Prostate gland (tissue), 2 donors: ENCODE data around the gene SLC2A4. TPM values are rescaled to one million over a fixed set of nuclear protein-coding genes. Genes with fewer than 3 reads are reported as not detected.

Experiments used
- DNase-seq: peaks from one replicate; pipeline ENCODE4 v3.0.0-alpha.2; 2019; ENCODE audit warnings: low spot score
- H3K27ac ChIP-seq, 2 donors: fragments of 200-600 bp; sonication (generic); 2 replicates each; pipeline ENCODE4 v1.5.1; 2017 to 2019
- H3K27me3 ChIP-seq: fragments of 200-600 bp; sonication (generic); replicated peaks from 2 replicates; pipeline ENCODE4 v1.5.1; 2019; ENCODE audit not compliant: insufficient read depth
- H3K36me3 ChIP-seq, 2 donors: fragments of 200-600 bp; sonication (generic); 1 replicate in 1 of 2; 2 replicates in 1 of 2; pipeline versions ENCODE4 v1.5.1 to v1.8.1; 2017 to 2019
- H3K4me1 ChIP-seq: fragments of 200-600 bp; sonication (generic); replicated peaks from 2 replicates; pipeline ENCODE4 v1.5.1; 2019
- H3K4me3 ChIP-seq, 2 donors: fragments of 200-600 bp; sonication (generic); 2 replicates each; pipeline ENCODE4 v1.5.1; 2017 to 2019
- H3K9me3 ChIP-seq: fragments of 200-600 bp; sonication (generic); 2 replicates; pipeline ENCODE4 v1.5.1; 2017
- POLR2A ChIP-seq: fragments of 450-650 bp; IDR thresholded peaks from one replicate; pipeline ENCODE4 v1.6.1; 2016; ENCODE audit warnings: antibody characterized with exemption, mild to moderate bottlenecking
- POLR2AphosphoS5 ChIP-seq: sonication (generic); formaldehyde crosslinking; IDR thresholded peaks from one replicate; pipeline ENCODE4 v1.6.1; 2017; ENCODE audit warnings: antibody characterized with exemption
- WGBS: methylation state at CpG from one replicate; pipeline ENCODE4 v1.1.5; 2018; 5-methylcytosine and 5-hydroxymethylcytosine counted together
- intact Hi-C: fragments of 100-400 bp; cut with DNase I; formaldehyde crosslinking; loops from one replicate; pipeline ENCODE4 v1.14.2; 2022
- total RNA-seq, 2 donors: library from RNA; depleted of rRNA; stranded (reverse); fragments of >200 nt; gene quantifications; one replicate each; pipeline ENCODE4 v1.1.0, GENCODE V29; 2016
- TF ChIP-seq, protein P1 (sequence below), 4 experiments: fragments of 200-600 bp in 2 of 4; fragments of 450-650 bp in 2 of 4; sonication (generic) in 2 of 4; IDR thresholded peaks; 1 replicate in 3 of 4; 2 replicates in 1 of 4; pipeline ENCODE4 v1.5.1; 2016 to 2019; ENCODE audit warnings: antibody characterized with exemption in 4 of 4, mild to moderate bottlenecking in 2 of 4, moderate library complexity in 2 of 4

The SLC2A4 gene
- total RNA-seq, 2 donors from 2014 or later: 13.8 to 27.4 TPM

- intact Hi-C loops: no loop called here
- TF ChIP-seq, protein P1, sequence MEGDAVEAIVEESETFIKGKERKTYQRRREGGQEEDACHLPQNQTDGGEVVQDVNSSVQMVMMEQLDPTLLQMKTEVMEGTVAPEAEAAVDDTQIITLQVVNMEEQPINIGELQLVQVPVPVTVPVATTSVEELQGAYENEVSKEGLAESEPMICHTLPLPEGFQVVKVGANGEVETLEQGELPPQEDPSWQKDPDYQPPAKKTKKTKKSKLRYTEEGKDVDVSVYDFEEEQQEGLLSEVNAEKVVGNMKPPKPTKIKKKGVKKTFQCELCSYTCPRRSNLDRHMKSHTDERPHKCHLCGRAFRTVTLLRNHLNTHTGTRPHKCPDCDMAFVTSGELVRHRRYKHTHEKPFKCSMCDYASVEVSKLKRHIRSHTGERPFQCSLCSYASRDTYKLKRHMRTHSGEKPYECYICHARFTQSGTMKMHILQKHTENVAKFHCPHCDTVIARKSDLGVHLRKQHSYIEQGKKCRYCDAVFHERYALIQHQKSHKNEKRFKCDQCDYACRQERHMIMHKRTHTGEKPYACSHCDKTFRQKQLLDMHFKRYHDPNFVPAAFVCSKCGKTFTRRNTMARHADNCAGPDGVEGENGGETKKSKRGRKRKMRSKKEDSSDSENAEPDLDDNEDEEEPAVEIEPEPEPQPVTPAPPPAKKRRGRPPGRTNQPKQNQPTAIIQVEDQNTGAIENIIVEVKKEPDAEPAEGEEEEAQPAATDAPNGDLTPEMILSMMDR (IDR thresholded peaks at IDR 0.05): no peak
- TF ChIP-seq POLR2AphosphoS5 (no peak), POLR2A (no peak)
- Histone ChIP-seq H3K36me3 (peaks cover 8 to 23% of the 10 kb centered on the region in 2 donors), H3K4me3 (peak overlapping the region; percentile 82 to 88), H3K27me3 (no peaks in the 10 kb centered on the region), H3K4me1 (peaks cover 8% of the 10 kb centered on the region), H3K27ac (peak overlapping the region; percentile 91 to 93), H3K9me3 (no peaks in the 10 kb centered on the region)
- 30% methylated on average over 30 of the region's 30 CpGs for WGBS
- DNase-seq: no peak
These were observed 34.2 kb downstream of the SLC2A4 start for GRCh38 chr17:7315570-7316235.

DNA sequence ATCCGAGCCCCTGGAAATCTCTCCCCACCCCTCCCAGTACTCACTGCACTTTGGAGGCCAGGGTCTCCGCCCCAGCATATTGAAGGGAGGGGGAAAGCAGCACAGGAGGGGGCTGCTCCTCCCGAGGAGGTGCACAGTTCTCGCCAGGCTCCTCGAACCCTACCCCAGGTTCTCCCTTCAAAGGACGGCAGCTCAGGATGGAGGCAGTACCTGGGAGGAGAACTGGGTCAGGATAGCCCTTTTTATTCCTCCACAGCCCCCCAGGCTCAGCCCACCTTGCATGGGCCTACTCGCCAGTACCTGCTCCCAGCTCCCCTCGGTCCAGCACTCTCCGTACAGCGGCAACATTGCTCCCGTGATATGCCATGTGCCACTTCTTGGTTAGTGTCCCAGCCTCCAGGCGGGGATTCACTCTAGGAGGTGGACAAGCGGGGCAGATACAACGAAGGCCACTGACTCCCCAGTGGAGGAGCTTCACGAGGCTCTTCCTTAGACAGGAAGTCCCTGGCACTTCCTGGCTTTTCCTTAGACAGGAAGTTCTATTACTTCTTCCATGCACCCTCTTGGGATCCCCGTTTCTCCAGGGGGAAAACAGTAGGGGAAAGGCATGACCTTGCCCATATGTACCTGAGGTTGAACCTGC, 35.8 kb downstream of the SLC2A4 start:
- Histone ChIP-seq H3K4me1 (peaks cover 8% of the 10 kb centered on the region), H3K27me3 (no peaks in the 10 kb centered on the region), H3K9me3 (no peaks in the 10 kb centered on the region), H3K4me3 (no peak overlapping the region), H3K36me3 (peaks cover 14 to 30% of the 10 kb centered on the region in 2 donors), H3K27ac (no peak overlapping the region)
- TF ChIP-seq POLR2AphosphoS5 (no peak), POLR2A (no peak)
- no peak for DNase-seq
- intact Hi-C loops: no loop called here
- 88% methylated on average over 16 of the region's 16 CpGs for WGBS

DNA sequence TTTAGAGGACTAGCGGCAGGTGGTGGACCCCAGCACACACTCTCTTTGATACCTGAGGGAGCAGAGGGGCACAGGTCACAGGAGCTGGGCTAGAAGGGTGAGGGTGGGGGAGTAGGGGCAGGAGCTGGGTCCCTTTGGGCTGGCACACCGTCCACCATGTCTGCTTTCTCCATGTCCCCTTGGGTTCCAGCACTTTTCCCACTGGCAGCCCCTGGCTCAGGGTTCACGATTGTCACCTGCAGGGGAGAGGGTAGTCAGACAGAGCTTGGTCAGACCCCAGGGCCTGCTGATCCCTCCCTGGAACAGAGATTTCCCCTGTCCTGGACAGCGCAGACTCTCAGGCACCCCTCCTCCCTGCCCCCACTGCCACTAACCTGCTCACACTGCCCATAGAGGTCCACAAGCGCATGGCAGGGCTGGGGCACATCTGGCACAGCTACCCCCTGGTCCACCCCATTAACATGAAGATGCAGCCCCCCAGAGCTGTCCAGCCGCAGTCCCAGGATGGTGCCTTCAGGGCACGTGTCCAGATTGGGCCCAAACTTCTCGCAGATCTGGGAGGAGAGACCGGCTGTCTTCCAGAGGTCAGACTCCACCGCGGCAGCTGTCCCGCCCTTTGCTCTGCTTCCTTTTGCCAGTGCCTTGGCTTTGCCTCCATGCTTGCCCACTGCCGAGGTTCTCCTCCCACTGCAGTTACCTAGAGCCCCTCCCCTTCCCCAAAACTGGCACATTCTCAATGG, 36.8 kb downstream of the SLC2A4 start:
- peaks cover 8% of the 10 kb centered on the region for H3K4me1 ChIP-seq
- TF ChIP-seq POLR2A (no peak), POLR2AphosphoS5 (no peak)
- TF ChIP-seq, protein P1 (IDR thresholded peaks at IDR 0.05): no peak
- no peaks in the 10 kb centered on the region for H3K27me3 ChIP-seq
- H3K27ac ChIP-seq: no peak overlapping the region
- peaks cover 11 to 24% of the 10 kb centered on the region in 2 donors for H3K36me3 ChIP-seq
- intact Hi-C loops: no loop called here
- no peak overlapping the region for H3K4me3 ChIP-seq
- DNase-seq: no peak
- no peaks in the 10 kb centered on the region for H3K9me3 ChIP-seq
- WGBS: 92% methylated on average over 13 of the region's 13 CpGs

DNA sequence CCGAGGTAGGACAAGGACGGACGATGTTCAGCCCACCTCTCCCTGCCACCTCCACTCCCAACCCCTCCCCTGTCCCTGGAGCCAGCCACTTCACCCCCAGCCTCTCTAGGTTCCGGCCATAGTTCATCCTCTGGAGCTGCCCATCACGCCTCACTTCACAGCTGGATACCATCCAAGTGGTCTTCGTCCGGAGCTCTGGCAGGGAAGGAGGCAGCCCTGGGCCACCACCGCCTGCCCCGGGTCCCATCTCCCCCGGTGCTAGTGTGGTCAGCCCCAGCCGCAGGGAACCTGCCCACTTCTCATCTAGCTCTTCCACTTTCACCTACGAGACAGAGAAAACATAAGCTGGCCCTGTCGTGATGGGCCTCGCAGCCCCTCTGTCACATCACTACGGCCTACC, 39.9 kb downstream of the SLC2A4 start:
- Histone ChIP-seq H3K4me3 (no peak overlapping the region), H3K27ac (no peak overlapping the region), H3K4me1 (no peaks in the 10 kb centered on the region), H3K27me3 (no peaks in the 10 kb centered on the region), H3K36me3 (peaks cover 11 to 24% of the 10 kb centered on the region in 2 donors), H3K9me3 (no peaks in the 10 kb centered on the region)
- intact Hi-C loops: no loop called here
- 91% methylated on average over 15 of the region's 15 CpGs for WGBS
- TF ChIP-seq POLR2AphosphoS5 (no peak), POLR2A (no peak)
- TF ChIP-seq, protein P1 (IDR thresholded peaks at IDR 0.05): no peak
- no peak for DNase-seq

- H3K27me3 ChIP-seq: no peaks in the 10 kb centered on the region
- no peaks in the 10 kb centered on the region for H3K9me3 ChIP-seq
- H3K27ac ChIP-seq: no peak overlapping the region
- TF ChIP-seq, protein P1 (IDR thresholded peaks at IDR 0.05): no peak
- no peak for TF ChIP-seq POLR2AphosphoS5
- TF ChIP-seq POLR2A: no peak
- H3K4me3 ChIP-seq: no peak overlapping the region
- intact Hi-C loops: no loop called here
- H3K4me1 ChIP-seq: no peaks in the 10 kb centered on the region
- WGBS: 89% methylated on average over 22 of the region's 22 CpGs
- H3K36me3 ChIP-seq: peaks cover 11 to 19% of the 10 kb centered on the region in 2 donors
- no peak for DNase-seq
These were observed 41.1 kb downstream of the SLC2A4 start for GRCh38 chr17:7322520-7323194.
